Keratinocyte (primary cell): Measurements from ENCODE around the gene KRT82.

ENCODE experiments used
- CTCF ChIP-seq, 3 experiments: IDR thresholded peaks in 1 of 3; conservative IDR thresholded peaks in 1 of 3; optimal IDR thresholded peaks in 1 of 3; 2 replicates in 2 of 3; 3 replicates in 1 of 3; pipeline versions ENCODE3 to v1.5.1; 2011; ENCODE audit warnings: low read length in 3 of 3, mild to moderate bottlenecking in 3 of 3, moderate library complexity in 2 of 3, control low read depth in 1 of 3, inconsistent platforms in 1 of 3; ENCODE audit not compliant: insufficient read depth in 2 of 3; ENCODE audit errors: extremely low read depth in 1 of 3
- EZH2 ChIP-seq: IDR thresholded peaks from one replicate; pipeline ENCODE4 v1.6.1; 2012; ENCODE audit warnings: inconsistent platforms, mild to moderate bottlenecking, low read length, moderate library complexity

- no peak for TF ChIP-seq CTCF (optimal IDR thresholded peaks at IDR 0.05 in 1 of 3, IDR thresholded peaks at IDR 0.05 in 1 of 3, conservative IDR thresholded peaks at IDR 0.05 in 1 of 3; ENCODE audit: extremely low read depth in 1 of 3, insufficient read depth in 2 of 3, low read length in 3 of 3)
- TF ChIP-seq EZH2: no peak
These were observed 39.7 kb upstream of the KRT82 start for GRCh38 chr12:52445876-52446275.
